Limb (tissue), 2 donors: ENCODE results near the gene LDLR.

Experiments
- DNase-seq, 2 donors: peaks; one replicate each; pipeline ENCODE4 v3.0.0-alpha.2; 2016; ENCODE audit errors: extremely low spot score in 2 of 2

The LDLR gene

GRCh38 chr19:11089254-11090013 is at the start of gene LDLR:
Gene LDLR (plus strand): TSS chr19:11089463. CDS start chr19:11089549, 86 bp downstream.
- peak; percentile 84 to 92 for DNase-seq

DNA sequence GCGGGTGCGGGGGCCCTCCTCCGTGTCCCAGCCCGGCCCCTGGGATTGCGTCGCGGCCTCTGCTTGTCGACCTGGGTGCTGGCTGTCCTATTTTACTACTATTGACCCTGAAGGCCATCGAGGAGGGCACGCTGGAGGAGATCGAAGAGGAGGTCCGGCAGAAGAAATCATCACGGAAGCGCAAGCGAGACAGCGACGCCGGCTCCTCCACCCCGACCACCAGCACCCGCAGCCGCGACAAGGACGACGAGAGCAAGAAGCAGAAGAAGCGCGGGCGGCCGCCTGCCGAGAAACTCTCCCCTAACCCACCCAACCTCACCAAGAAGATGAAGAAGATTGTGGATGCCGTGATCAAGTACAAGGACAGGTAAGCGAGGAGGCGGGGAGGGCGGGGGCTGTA is 48.1 kb upstream of the LDLR start:
- no peak for DNase-seq

DNA sequence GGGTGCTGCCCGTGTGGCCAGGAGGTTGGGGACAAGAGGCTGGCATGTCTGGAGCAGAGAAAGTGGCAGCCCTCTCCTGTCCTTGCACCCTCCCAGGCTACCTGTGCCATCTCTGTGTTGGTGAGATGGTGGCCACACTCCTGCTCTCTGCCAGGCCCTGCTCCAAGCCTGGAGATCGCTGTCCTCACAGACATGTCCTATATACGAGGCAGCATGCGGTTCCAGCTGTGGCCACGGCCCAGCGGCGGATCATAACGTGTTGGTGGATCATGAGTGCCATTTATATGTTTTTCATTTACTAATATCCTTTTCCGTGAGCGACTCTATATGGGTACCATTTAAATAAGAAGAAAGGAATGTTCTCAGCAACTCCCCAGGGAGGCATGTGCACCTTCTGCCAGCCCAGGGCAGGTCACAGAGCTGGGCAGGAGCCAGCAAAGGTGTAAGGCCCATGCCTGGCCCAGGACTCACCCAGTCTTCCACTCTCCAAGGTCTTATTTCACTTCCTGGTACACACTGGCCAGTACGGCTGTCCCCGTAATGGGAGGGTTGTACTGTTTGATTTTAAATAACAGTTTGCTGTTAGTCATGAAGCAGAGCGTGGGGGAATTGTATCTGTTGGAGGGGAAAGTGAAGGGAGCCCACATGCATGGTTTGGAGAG is 47.2 kb upstream of the LDLR start:
- DNase-seq, result no peak

DNA sequence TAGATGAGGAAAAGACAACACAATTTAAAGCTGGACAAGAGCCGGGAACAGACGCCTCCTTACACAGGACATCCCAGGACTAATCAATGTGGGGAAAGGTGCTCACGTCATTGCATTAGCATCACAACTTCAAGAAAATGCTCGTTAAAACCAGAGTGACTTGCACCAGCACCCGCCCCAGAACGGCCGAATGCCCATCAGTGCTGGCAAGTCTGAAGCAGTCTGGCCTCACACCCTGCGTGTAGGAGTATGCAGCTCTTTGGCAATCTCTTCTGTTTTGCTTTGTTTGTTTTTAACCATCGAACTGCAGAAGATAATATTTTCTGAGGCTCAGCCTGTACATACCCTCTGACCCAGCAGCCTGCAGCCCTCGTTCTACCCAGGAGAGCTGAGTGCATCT is 44.8 kb upstream of the LDLR start:
- DNase-seq, result no peak

DNA sequence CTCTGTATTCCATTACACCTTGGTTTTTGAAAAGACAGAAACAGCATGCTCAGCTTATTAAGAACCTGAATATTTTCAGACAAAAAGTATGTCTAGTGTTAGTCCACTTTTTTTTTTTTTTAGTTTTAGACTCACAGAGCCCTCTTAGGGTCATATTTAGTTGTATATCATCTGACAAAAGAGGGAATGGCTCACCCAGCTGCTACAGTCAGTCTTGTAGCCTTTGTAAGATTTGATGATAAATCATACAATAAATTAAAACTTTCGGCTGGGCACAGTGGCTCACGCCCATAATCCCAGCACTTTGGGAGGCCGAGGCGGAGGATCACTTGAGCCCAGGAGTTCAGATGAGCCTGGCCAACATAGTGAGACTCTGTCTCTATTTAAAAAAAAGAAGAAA is 43.7 kb upstream of the LDLR start:
- no peak for DNase-seq

DNA sequence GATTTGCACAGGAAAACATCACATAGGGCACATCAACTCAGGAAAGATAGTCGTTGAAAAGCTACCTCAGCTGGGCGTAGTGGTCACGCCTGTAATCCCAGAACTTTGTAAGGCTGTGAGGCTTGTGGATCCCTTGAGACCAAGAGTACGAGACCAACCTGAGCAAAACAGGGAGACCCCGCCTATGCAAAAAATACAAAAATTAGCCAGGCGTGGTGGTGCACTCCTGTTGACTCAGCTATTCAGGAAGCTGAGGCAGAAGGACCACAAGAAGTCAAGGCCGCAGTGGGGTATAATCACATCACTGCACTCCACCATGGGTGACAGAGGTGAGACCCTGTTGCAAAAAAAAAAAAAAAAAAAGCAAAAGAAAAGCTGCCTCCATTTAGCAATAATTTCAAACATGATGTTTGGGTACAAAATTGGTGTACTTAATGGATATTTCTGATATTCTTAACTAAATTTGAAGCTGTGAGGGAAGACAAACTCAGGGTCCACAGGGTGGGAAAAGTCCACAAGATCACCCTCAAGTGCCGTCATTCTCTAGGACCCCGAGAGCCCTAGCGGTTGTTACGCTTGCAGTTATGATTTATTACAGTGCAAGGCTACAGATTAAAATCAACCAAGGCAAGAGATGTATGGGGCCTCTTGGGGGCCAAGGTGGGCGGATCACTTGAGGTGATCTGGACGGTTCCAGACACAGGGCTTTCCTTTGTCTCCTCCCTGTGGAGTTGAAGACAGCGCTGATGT is 42.5 kb upstream of the LDLR start:
- no peak for DNase-seq

DNA sequence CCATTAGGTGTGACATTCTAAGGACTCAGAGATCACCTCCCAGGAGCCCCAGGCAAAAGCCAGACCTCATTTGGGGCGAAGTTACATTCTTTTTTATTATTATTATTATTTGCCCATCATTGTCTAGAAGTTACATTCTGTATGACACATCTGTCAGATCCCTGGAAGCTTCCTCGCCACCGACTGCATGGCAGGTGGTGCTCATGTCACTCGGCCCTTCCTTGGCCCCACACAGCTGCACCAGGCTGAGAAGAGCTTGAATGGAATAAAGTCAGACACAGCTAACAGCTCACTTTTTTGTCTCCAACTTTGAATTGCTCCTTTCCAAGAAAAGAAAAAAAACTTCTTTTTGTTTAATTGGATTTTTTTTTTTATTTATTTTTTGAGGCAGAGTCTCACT is 41.4 kb upstream of the LDLR start:
- no peak for DNase-seq

- no peak for DNase-seq
These were observed 38.7 kb upstream of the LDLR start for GRCh38 chr19:11050323-11051114.

- no peak for DNase-seq
These were observed 35.5 kb upstream of the LDLR start for GRCh38 chr19:11053817-11054195.

DNA sequence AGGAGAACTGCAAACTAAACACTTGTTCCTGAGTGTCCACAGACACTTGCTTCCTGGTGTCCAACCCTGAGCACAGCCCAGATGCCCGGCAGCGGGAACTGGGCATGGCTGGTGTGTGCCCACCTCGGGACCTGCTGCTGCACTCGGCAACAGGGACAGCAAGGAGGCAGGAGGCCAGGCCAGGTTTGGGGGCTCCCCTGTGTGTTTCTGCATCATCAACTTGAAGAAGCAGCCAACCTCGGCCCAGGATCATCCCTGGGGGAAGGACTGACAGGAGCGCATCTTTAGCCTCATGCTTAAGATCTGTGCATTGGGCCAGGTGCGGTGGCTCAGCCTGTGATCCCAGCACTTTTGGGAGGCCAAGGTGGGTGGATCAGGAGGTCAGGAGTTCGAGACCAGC is 35.1 kb upstream of the LDLR start:
- no peak for DNase-seq

DNA sequence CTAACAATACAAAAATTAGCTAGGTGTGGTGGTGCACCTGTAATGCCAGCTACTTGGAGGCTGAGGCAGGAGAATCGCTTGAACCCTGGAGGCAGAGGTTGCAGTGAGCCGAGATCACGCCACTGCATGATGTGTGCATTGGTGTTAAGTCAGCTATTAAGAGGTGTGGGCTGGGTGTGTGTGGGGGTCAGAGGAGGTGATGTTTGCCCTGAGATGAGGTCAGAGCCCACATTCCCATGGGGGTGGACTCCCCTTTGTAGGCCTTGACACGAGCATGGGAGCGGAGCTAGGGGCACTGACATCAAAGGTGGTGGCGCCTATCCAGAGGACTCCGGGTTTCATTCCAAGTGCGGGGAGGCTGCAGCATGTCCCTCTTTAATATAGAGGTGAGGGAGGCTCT is 34.6 kb upstream of the LDLR start:
- DNase-seq, result no peak

DNA sequence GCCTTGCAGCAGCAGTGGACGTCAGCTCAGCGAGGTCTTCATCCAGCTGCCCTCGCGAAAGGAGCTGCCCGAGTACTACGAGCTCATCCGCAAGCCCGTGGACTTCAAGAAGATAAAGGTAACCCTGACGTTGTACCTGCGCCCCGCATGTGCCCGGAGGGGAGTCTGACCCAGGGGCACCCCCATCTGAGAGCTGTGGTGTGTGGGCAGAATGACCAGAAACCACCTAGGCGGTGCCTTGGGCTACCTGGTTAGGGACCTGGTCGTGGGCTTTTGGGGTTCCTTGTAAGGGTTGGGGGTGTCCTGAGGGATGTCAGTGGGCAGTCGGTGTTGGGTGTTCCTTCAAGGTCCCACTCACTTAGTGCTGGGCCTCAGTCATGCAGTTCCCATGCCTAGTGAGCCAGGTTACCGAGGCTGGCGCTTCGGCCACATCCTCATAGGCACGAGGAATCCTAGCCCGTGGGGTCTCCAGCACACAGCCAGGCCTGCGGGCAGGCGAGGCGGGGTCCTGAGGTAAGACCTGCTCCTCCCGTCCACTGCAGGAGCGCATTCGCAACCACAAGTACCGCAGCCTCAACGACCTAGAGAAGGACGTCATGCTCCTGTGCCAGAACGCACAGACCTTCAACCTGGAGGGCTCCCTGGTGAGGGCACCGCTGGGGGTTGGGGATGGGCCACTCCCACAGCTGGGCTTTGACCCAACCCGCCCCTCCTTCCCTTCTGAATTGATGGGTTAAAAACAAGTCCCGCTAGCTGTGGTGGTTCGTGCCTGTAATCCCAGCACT is 30.8 kb upstream of the LDLR start:
- no peak for DNase-seq

DNA sequence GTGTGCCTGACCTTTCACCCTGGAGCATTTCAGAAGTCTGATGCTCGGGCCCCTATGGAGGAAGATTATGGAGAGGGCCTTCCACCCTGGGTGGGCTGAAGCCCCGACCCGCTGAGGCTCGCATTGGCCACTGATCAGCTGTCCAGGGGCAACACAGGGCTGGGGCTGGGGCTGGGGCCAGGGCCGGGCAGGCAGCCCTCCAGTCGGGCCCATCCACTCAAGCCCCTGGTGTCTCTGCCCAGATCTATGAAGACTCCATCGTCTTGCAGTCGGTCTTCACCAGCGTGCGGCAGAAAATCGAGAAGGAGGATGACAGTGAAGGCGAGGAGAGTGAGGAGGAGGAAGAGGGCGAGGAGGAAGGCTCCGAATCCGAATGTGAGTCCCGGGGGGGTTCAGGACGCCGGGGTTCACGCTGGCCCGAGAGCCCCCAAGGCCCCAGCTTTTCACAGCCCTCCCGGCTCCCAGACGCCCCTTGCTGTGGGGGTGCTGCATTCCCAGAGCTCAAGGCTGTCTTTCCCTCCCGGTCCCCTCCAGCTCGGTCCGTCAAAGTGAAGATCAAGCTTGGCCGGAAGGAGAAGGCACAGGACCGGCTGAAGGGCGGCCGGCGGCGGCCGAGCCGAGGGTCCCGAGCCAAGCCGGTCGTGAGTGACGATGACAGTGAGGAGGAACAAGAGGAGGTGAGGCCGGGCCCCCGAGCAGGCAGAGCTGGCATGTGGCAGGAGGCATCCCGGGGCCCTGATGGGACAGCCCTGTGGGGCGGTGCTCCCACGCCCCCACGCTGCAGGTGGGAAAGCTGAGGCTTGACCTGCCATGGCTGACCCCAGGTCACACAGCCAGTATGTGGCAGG is 29.5 kb upstream of the LDLR start:
- no peak for DNase-seq

GRCh38 chr19:11061952-11062351 is 27.3 kb upstream of the LDLR start:
- DNase-seq, result no peak

- no peak for DNase-seq
These were observed 25.8 kb upstream of the LDLR start for GRCh38 chr19:11063434-11063833.

GRCh38 chr19:11064831-11065303 is 24.4 kb upstream of the LDLR start:
- no peak for DNase-seq

GRCh38 chr19:11066326-11066725 is 22.9 kb upstream of the LDLR start:
- DNase-seq, result no peak

DNA sequence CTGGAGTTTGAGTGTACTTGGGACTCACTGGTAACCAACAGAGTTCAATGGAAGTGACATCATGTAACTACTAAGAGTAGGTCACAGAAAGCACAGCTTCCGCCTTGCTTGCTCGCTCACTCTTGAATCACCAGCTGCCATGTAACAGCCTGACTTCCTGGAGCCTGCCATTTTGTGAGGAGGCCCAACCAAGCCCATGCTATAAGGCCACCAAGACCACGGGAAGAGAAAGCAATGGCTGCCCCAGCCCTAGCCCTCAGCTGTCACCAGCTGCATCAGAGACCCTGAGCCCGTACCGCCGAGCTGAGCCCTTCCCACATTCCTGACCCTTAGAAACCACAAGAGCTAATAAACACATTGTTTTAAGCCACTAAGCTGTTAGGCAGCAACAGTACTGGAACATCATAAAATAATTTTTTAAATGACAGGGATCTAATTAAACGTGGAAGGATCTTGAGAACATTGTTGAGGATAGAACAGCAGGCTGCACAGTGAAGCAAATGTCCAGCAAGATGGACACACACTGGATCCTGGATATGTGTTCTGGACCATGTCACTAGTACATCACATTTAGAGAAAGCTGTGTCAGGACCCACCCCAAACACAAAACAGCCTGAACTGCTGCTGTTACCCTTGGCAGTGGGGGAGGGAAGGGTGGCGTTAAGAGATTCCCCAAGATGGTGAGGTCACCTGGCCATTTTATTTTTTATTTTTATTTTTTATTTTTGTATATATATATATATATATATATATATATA is 21.7 kb upstream of the LDLR start:
- DNase-seq, result no peak

DNA sequence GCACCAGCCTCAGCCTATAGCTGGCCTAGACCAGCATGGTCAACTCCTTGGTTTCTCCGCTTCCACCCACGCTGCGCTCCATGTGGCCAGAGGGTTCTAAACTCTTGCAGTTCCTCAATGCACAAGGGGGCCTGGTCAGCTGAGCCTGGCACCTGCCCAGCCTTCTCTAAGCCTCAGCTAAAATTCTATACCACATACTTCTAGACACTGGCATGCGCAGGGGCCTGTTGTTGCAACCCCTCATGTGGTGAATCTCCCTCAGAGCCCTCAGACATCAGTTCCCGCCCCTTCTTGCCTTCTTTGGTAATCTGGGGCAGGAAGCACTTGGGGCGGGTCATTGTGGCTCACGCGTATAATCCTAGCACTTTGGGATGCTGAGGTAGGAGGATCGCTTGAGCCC is 19.7 kb upstream of the LDLR start:
- no peak for DNase-seq
